Stomach (tissue), 4 donors: ENCODE measurements around the gene CNP.

Source experiments
- EP300 ChIP-seq: sonication (generic); formaldehyde crosslinking; IDR thresholded peaks from one replicate; pipeline ENCODE4 v1.6.1; 2017; ENCODE audit warnings: antibody characterized with exemption
- POLR2A ChIP-seq, 4 donors: fragments of 450-650 bp; IDR thresholded peaks; one replicate each; pipeline ENCODE4 v1.6.1; 2016; ENCODE audit warnings: antibody characterized with exemption in 4 of 4, control low read depth in 2 of 4, mild to moderate bottlenecking in 1 of 4, moderate library complexity in 1 of 4
- TF ChIP-seq, protein P1 (sequence below), 7 experiments: fragments of 450-650 bp in 4 of 7; fragments of 200-600 bp in 3 of 7; sonication (generic) in 3 of 7; IDR thresholded peaks; one replicate each; pipeline ENCODE4 v1.5.1; 2016 to 2019; ENCODE audit warnings: antibody characterized with exemption in 7 of 7, control low read depth in 2 of 7, mild to moderate bottlenecking in 1 of 7

DNA sequence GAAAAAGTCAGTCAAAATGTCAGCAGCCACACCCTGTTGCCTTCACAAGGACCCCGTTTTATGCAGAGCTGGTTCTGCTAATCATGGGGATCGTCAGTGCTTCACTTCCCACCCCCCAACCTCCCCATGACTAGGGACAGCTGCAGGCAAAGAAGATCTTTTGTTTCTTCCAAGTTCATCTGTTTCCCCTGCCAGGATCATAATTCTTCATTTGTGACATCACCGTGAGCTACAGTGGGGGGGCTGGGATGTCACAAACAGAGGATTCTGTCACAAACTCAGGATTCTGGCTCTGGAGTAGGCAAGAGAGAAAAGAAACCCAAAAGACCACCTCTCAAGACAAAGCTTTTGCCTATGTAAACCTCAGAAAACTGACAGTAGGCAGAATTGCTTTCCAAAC is 26.0 kb downstream of the CNP start:
- TF ChIP-seq, protein P1, sequence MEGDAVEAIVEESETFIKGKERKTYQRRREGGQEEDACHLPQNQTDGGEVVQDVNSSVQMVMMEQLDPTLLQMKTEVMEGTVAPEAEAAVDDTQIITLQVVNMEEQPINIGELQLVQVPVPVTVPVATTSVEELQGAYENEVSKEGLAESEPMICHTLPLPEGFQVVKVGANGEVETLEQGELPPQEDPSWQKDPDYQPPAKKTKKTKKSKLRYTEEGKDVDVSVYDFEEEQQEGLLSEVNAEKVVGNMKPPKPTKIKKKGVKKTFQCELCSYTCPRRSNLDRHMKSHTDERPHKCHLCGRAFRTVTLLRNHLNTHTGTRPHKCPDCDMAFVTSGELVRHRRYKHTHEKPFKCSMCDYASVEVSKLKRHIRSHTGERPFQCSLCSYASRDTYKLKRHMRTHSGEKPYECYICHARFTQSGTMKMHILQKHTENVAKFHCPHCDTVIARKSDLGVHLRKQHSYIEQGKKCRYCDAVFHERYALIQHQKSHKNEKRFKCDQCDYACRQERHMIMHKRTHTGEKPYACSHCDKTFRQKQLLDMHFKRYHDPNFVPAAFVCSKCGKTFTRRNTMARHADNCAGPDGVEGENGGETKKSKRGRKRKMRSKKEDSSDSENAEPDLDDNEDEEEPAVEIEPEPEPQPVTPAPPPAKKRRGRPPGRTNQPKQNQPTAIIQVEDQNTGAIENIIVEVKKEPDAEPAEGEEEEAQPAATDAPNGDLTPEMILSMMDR (IDR thresholded peaks at IDR 0.05), result no peak
- TF ChIP-seq EP300, result no peak
- TF ChIP-seq POLR2A (IDR thresholded peaks at IDR 0.05), result no peak
